H1 (cell line): ENCODE data around the gene MARK4. TPM values are rescaled to one million over a fixed set of nuclear protein-coding genes. Genes with fewer than 3 reads are reported as not detected.

ENCODE experiments used
- CTCF ChIA-PET: fragments of 300-600 bp; sonication (Branson Sonifier 250); formaldehyde crosslinking; loops from one replicate; lab custom pipeline; 2021; ENCODE audit not compliant: partially characterized antibody; lab: Charles Lee
- POLR2A ChIA-PET: fragments of 300-600 bp; sonication (Branson Sonifier 250); formaldehyde crosslinking; loops from one replicate; lab custom pipeline; 2021; ENCODE audit warnings: inconsistent platforms; ENCODE audit not compliant: partially characterized antibody; lab: Charles Lee
- DNase-seq, 2 experiments: peaks; one replicate each; pipeline versions ENCODE4 v3.0.0 to v3.0.0-alpha.2; 2010 to 2022; ENCODE audit warnings: low spot score in 2 of 2, low read depth in 1 of 2, mixed read lengths in 1 of 2
- FAIRE-seq: peaks from 2 replicates; lab custom pipeline; 2011; peaks lifted over from hg19 to GRCh38; lab: Jason Lieb, UNC
- H2AFZ ChIP-seq: 2 replicates; pipeline ENCODE4 v1.8.1; 2012; ENCODE audit warnings: low read length, inconsistent platforms
- H2AK5ac ChIP-seq: 2 replicates; pipeline ENCODE4 v1.6.1; 2013; ENCODE audit warnings: low read depth, low read length
- H2BK120ac ChIP-seq: replicated peaks from 2 replicates; pipeline ENCODE3; 2013; ENCODE audit warnings: low read depth, low read length, inconsistent platforms
- H2BK12ac ChIP-seq: 2 replicates; pipeline ENCODE4 v1.6.1; 2013; ENCODE audit warnings: low read depth, low read length
- H2BK15ac ChIP-seq: 2 replicates; pipeline ENCODE4 v1.6.1; 2013; ENCODE audit warnings: low read length
- H2BK20ac ChIP-seq: 2 replicates; pipeline ENCODE4 v1.6.1; 2013; ENCODE audit warnings: low read length
- H2BK5ac ChIP-seq: 2 replicates; pipeline ENCODE4 v1.6.1; 2013; ENCODE audit warnings: low read depth, low read length
- H3K14ac ChIP-seq: 2 replicates; pipeline ENCODE4 v1.6.1; 2013; ENCODE audit warnings: inconsistent platforms; ENCODE audit not compliant: insufficient read length
- H3K18ac ChIP-seq: 2 replicates; pipeline ENCODE4 v1.6.1; 2013; ENCODE audit warnings: low read length; ENCODE audit errors: extremely low read depth
- H3K23ac ChIP-seq: 2 replicates; pipeline ENCODE4 v1.6.1; 2013; ENCODE audit warnings: inconsistent platforms; ENCODE audit not compliant: insufficient read length
- H3K23me2 ChIP-seq: 2 replicates; pipeline ENCODE4 v1.6.1; 2013; ENCODE audit warnings: low read depth, low read length
- H3K27ac ChIP-seq: 2 replicates; pipeline ENCODE4 v1.6.1; 2011; ENCODE audit warnings: low read depth, low read length, inconsistent platforms
- H3K27me3 ChIP-seq, 4 experiments: replicated peaks in 1 of 4; 1 replicate in 1 of 4; 2 replicates in 3 of 4; pipeline versions ENCODE4 v1.6.1 to v1.8.1; 2011 to 2013; ENCODE audit warnings: low read length in 3 of 4, mild to moderate bottlenecking in 3 of 4, inconsistent platforms in 2 of 4, mixed read lengths in 2 of 4, moderate library complexity in 1 of 4; ENCODE audit not compliant: control insufficient read depth in 3 of 4, insufficient read depth in 3 of 4; ENCODE audit errors: extremely low read depth in 1 of 4
- H3K36me3 ChIP-seq, 4 experiments: 2 replicates each; pipeline versions ENCODE4 v1.6.1 to v1.8.1; 2011 to 2013; ENCODE audit warnings: mild to moderate bottlenecking in 4 of 4, low read length in 3 of 4, moderate library complexity in 2 of 4, control low read depth in 1 of 4, inconsistent platforms in 1 of 4; ENCODE audit not compliant: insufficient read depth in 4 of 4, control insufficient read depth in 2 of 4
- H3K4ac ChIP-seq: replicated peaks from 2 replicates; pipeline ENCODE3; 2013; ENCODE audit warnings: low read length, low read depth, mixed read lengths, inconsistent platforms; ENCODE audit not compliant: insufficient read length
- H3K4me1 ChIP-seq, 4 experiments: replicated peaks in 1 of 4; 1 replicate in 1 of 4; 2 replicates in 3 of 4; pipeline versions ENCODE4 v1.6.1 to v1.8.1; 2011 to 2013; ENCODE audit warnings: low read length in 3 of 4, inconsistent platforms in 2 of 4, mixed read lengths in 1 of 4; ENCODE audit not compliant: insufficient read depth in 4 of 4, control insufficient read depth in 3 of 4
- H3K4me2 ChIP-seq, 2 experiments: 2 replicates each; pipeline versions ENCODE4 v1.6.1 to v1.8.1; 2011 to 2013; ENCODE audit warnings: low read depth in 2 of 2, low read length in 2 of 2, control low read depth in 1 of 2, inconsistent platforms in 1 of 2, mild to moderate bottlenecking in 1 of 2; ENCODE audit not compliant: insufficient read depth in 1 of 2
- H3K4me3 ChIP-seq, 4 experiments: fragments of 200-600, 300-600 bp in 1 of 4; sonication (generic), shearing (Covaris generic), sonication (Bioruptor Twin) in 1 of 4; 2 replicates each; pipeline versions ENCODE4 v1.5.1 to v1.8.1; 2011 to 2016; ENCODE audit warnings: low read length in 4 of 4, low read depth in 3 of 4, control low read depth in 2 of 4, inconsistent platforms in 2 of 4, mild to moderate bottlenecking in 2 of 4, mixed read lengths in 1 of 4, moderate library complexity in 1 of 4; ENCODE audit not compliant: insufficient read depth in 2 of 4; ENCODE audit errors: extremely low read depth in 1 of 4
- H3K56ac ChIP-seq: replicated peaks from 2 replicates; pipeline ENCODE3; 2013; ENCODE audit warnings: low read depth, mild to moderate bottlenecking, mixed read lengths, low read length, inconsistent platforms; ENCODE audit not compliant: insufficient read length
- H3K79me1 ChIP-seq: 2 replicates; pipeline ENCODE4 v1.6.1; 2013; ENCODE audit warnings: low read depth, low read length, control low read depth
- H3K79me2 ChIP-seq, 2 experiments: 2 replicates each; pipeline versions ENCODE4 v1.6.1 to v1.8.1; 2012 to 2013; ENCODE audit warnings: low read length in 2 of 2, mild to moderate bottlenecking in 2 of 2, inconsistent platforms in 1 of 2; ENCODE audit not compliant: insufficient read depth in 2 of 2, control insufficient read depth in 1 of 2
- H3K9ac ChIP-seq, 4 experiments: replicated peaks in 1 of 4; 1 replicate in 1 of 4; 2 replicates in 3 of 4; pipeline versions ENCODE4 v1.6.1 to v1.8.1; 2011 to 2013; ENCODE audit warnings: low read depth in 3 of 4, low read length in 3 of 4, control low read depth in 2 of 4, mild to moderate bottlenecking in 2 of 4, moderate library complexity in 2 of 4, inconsistent platforms in 1 of 4; ENCODE audit errors: extremely low read depth in 1 of 4
- H3K9me3 ChIP-seq, 2 experiments: 2 replicates each; pipeline versions ENCODE4 v1.6.1 to v1.8.1; 2012 to 2013; ENCODE audit warnings: mild to moderate bottlenecking in 2 of 2, moderate library complexity in 2 of 2, control low read depth in 1 of 2, inconsistent platforms in 1 of 2, low read depth in 1 of 2, low read length in 1 of 2, mixed read lengths in 1 of 2; ENCODE audit not compliant: insufficient read depth in 2 of 2
- H4K20me1 ChIP-seq, 2 experiments: replicated peaks in 1 of 2; 2 replicates each; pipeline versions ENCODE3 to v1.8.1; 2011 to 2013; ENCODE audit warnings: inconsistent platforms in 2 of 2, low read length in 2 of 2, mild to moderate bottlenecking in 1 of 2; ENCODE audit not compliant: insufficient read depth in 2 of 2, control insufficient read depth in 1 of 2
- H4K5ac ChIP-seq: 2 replicates; pipeline ENCODE4 v1.6.1; 2013; ENCODE audit warnings: low read length, low read depth, mixed read lengths, inconsistent platforms; ENCODE audit not compliant: insufficient read length
- H4K8ac ChIP-seq: 2 replicates; pipeline ENCODE4 v1.8.0; 2013; ENCODE audit warnings: mild to moderate bottlenecking, moderate library complexity, low read length, inconsistent platforms; ENCODE audit not compliant: insufficient read depth; ENCODE audit errors: extremely low read depth
- H4K91ac ChIP-seq: replicated peaks from 2 replicates; pipeline ENCODE3; 2013; ENCODE audit warnings: low read length, mixed read lengths, inconsistent platforms; ENCODE audit not compliant: insufficient read length
- ASH2L ChIP-seq: fragments of 200-600, 300-600 bp; sonication (generic); IDR thresholded peaks from one replicate; pipeline ENCODE4 v1.7.1; 2017; ENCODE audit warnings: low read length
- CEBPB ChIP-seq: IDR thresholded peaks from 2 replicates; pipeline ENCODE4 v1.6.1; 2012; ENCODE audit warnings: low read depth, low read length
- CHD2 ChIP-seq: IDR thresholded peaks from 2 replicates; pipeline ENCODE4 v1.6.1; 2012; ENCODE audit warnings: low read length, improper control_type of control experiment
- HDAC2 ChIP-seq, 2 experiments: fragments of 300-600 bp in 1 of 2; sonication (generic) in 1 of 2; IDR thresholded peaks; 2 replicates each; pipeline ENCODE4 v1.6.1; 2011 to 2012; ENCODE audit warnings: low read depth in 2 of 2, low read length in 2 of 2, mild to moderate bottlenecking in 2 of 2, moderate library complexity in 2 of 2, borderline replicate concordance in 1 of 2, inconsistent platforms in 1 of 2
- HDAC6 ChIP-seq: IDR thresholded peaks from one replicate; pipeline ENCODE4 v1.7.1; 2012; ENCODE audit warnings: low read depth, mild to moderate bottlenecking, inconsistent platforms, low read length, moderate library complexity
- KDM1A ChIP-seq: fragments of 200-600, 300-600 bp; sonication (generic); IDR thresholded peaks from 2 replicates; pipeline ENCODE4 v1.7.1; 2016; ENCODE audit warnings: mild to moderate bottlenecking, low read length, borderline replicate concordance
- KDM4A ChIP-seq: IDR thresholded peaks from one replicate; pipeline ENCODE4 v1.7.1; 2012; ENCODE audit warnings: low read depth, mild to moderate bottlenecking, moderate library complexity, low read length, inconsistent platforms; ENCODE audit not compliant: severe bottlenecking
- PHF8 ChIP-seq: fragments of 200-600 bp; sonication (generic); conservative IDR thresholded peaks from 2 replicates; pipeline ENCODE4 v1.7.1; 2012; ENCODE audit warnings: low read depth, mild to moderate bottlenecking, inconsistent platforms, low read length, moderate library complexity
- POLR2A ChIP-seq, 2 experiments: IDR thresholded peaks; 1 replicate in 1 of 2; 2 replicates in 1 of 2; pipeline ENCODE4 v1.6.1; 2011; ENCODE audit warnings: low read depth in 2 of 2, low read length in 2 of 2, mild to moderate bottlenecking in 2 of 2; ENCODE audit errors: control extremely low read depth in 1 of 2
- SUZ12 ChIP-seq: fragments of 200-600 bp; sonication (generic); IDR thresholded peaks from 2 replicates; pipeline ENCODE4 v1.6.1; 2012; ENCODE audit warnings: mild to moderate bottlenecking, inconsistent platforms, low read length, moderate library complexity, mixed read lengths
- TAF1 ChIP-seq: IDR thresholded peaks from 2 replicates; pipeline ENCODE4 v1.6.1; 2011; ENCODE audit warnings: mild to moderate bottlenecking, low read depth, low read length
- YY1 ChIP-seq: IDR thresholded peaks from 2 replicates; pipeline ENCODE4 v1.6.1; 2011; ENCODE audit warnings: low read depth, mild to moderate bottlenecking, low read length
- ZNF274 ChIP-seq: IDR thresholded peaks from 2 replicates; pipeline ENCODE4 v1.7.0; 2012; ENCODE audit warnings: low read length, borderline replicate concordance; ENCODE audit errors: extremely low read depth
- WGBS, 2 experiments: shearing (Covaris generic) in 1 of 2; methylation state at CpG; one replicate each; pipeline versions ENCODE4 v1.1.6 to v1.1.7; 2013 to 2015; ENCODE audit warnings: low lambda C conversion rate in 2 of 2, mixed read lengths in 2 of 2, inconsistent platforms in 1 of 2, low coverage in 1 of 2, missing lambda C conversion rate in 1 of 2; ENCODE audit not compliant: insufficient replicate concordance in 2 of 2, insufficient coverage in 1 of 2, insufficient read length in 1 of 2; ENCODE audit errors: extremely low coverage in 1 of 2, missing lambda C conversion rate in 1 of 2; 5-methylcytosine and 5-hydroxymethylcytosine counted together
- polyA plus RNA-seq, 7 experiments: library from polyadenylated mRNA; depleted of rRNA in 3 of 7; stranded (reverse) in 5 of 7; unstranded in 2 of 7; fragments of >200 nt in 5 of 7; fragments of 200-250 nt in 2 of 7; gene quantifications; 1 replicate in 5 of 7; 2 replicates in 1 of 7; 4 replicates in 1 of 7; pipeline versions ENCODE4 v1.2.1 to v1.2.3, GENCODE V29; 2011 to 2013; ENCODE audit warnings: missing spikeins in 2 of 7, mixed read lengths in 2 of 7
- total RNA-seq: library from RNA; stranded (reverse); fragmentation: NEBNext Ultra II Directional; extraction: Animal tissue kit (Norgen Biotek cat#: 25700); gene quantifications from 2 replicates; pipeline ENCODE4 v1.2.1, GENCODE V29; 2021

Gene MARK4
- total and polyA plus RNA-seq, 2 of the 8 experiments (the other 6 are each of a cell fraction or from before 2014, with no cell fraction given): 12.3 to 49.8 TPM

- H2BK5ac ChIP-seq: 0 out of 2 replicates have a peak overlapping the region, but pooled peaks have one; percentile 44
- peak overlapping the region in 3 of 4 experiments; percentile 1 to 52 (median 26); a peak in 5 of 8 replicates for H3K4me3 ChIP-seq
- H3K56ac ChIP-seq: peak overlapping the region; percentile 54
- H4K8ac ChIP-seq: peak overlapping the region; percentile 28; the same call in 1 of the 2 replicates
- no peaks in the 10 kb centered on the region for H3K79me1 ChIP-seq
- H3K23me2 ChIP-seq: peaks cover 3% of the 10 kb centered on the region; the same call in 1 of the 2 replicates
- peak overlapping the region; percentile 2 for H3K4ac ChIP-seq
- peaks cover 2 to 18% (median 6%) of the 10 kb centered on the region in 4 experiments; a peak in 6 of 7 replicates for H3K4me1 ChIP-seq
- H3K18ac ChIP-seq: peak overlapping the region; percentile 93
- ChIA-PET POLR2A (interaction anchor here (0.8 to 1.2 kb wide), 2 partner anchors 15 to 18 kb away, joined by 3 to 4 read pairs; no protein-coding TSS in a partner anchor), CTCF (interaction anchor here (1.6 kb wide), 1 partner anchor 123 kb away, joined by 3 read pairs; no protein-coding TSS in a partner anchor)
- no peak overlapping the region for H2BK20ac ChIP-seq
- H3K4me2 ChIP-seq: peak overlapping the region; percentile 42 to 71
- no peak overlapping the region; the same call in 1 of the 2 replicates for H2BK15ac ChIP-seq
- no peaks in the 10 kb centered on the region for H3K79me2 ChIP-seq
- 4% methylated on average over 18 of the region's 30 CpGs; no CpG with 5 or more reads in 1 of the 2 experiments for WGBS, 2 experiments
- no peak overlapping the region for H2BK120ac ChIP-seq
- H2AK5ac ChIP-seq: no peak overlapping the region
- H4K5ac ChIP-seq: peak overlapping the region; percentile 1
- H3K27me3 ChIP-seq: peaks cover 0 to 14% (median 11%) of the 10 kb centered on the region in 4 experiments; a peak in 5 of 7 replicates
- no peak overlapping the region for H3K14ac ChIP-seq
- peak overlapping the region in 1 of 4 experiments; percentile 13; a peak in 1 of 7 replicates for H3K9ac ChIP-seq
- peak overlapping the region; percentile 45 for H4K91ac ChIP-seq
- FAIRE-seq (no peak), DNase-seq (peak in 1 of 2 experiments; percentile 68)
- peak overlapping the region; percentile 74; the same call in 1 of the 2 replicates for H2AFZ ChIP-seq
- peaks cover 0 to 2% of the 10 kb centered on the region in 2 experiments for H4K20me1 ChIP-seq
- H2BK12ac ChIP-seq: peak overlapping the region; percentile 80; the same call in 1 of the 2 replicates
- no peaks in the 10 kb centered on the region for H3K9me3 ChIP-seq
- no peak overlapping the region for H3K23ac ChIP-seq
- no peak overlapping the region for H3K27ac ChIP-seq
- no peaks in the 10 kb centered on the region for H3K36me3 ChIP-seq
- TF ChIP-seq POLR2A (IDR thresholded peaks at IDR 0.05; ENCODE audit: control extremely low read depth in 1 of 2, low read depth in 2 of 2, low read length in 2 of 2) (peak in 1 of 2 experiments; percentile 58; a peak in 1 of 3 replicates), KDM4A (peak; percentile 22), PHF8 (peak; percentile 40; the same call in 1 of the 2 replicates), CHD2 (no peak), CEBPB (no peak), KDM1A (no peak), HDAC2 (IDR thresholded peaks at IDR 0.05; ENCODE audit: borderline replicate concordance in 1 of 2, low read depth in 2 of 2, low read length in 2 of 2) (no peak), SUZ12 (0 out of 2 replicates have a peak, but pooled peaks have one; percentile 20), ASH2L (peak; percentile 58), YY1 (no peak), HDAC6 (no peak), ZNF274 (no peak), TAF1 (peak; percentile 57; the same call in 1 of the 2 replicates)
These were observed 72.6 kb downstream of the MARK4 start for GRCh38 chr19:45323671-45324081.
